Natural killer cell (primary cell): ENCODE results near the gene PLEKHG3. TPM values are rescaled to one million over a fixed set of nuclear protein-coding genes. Genes with fewer than 3 reads are reported as not detected.

ENCODE experiments used
- ATAC-seq, 3 donors: fragments of 150-1000 bp in 2 of 3; fragments of 200-7000 bp in 1 of 3; cut with Tn5 transposase; 1 replicate in 1 of 3; 2 replicates in 2 of 3; pipeline ENCODE4 v1.10.0; 2021; ENCODE audit warnings: mild to moderate bottlenecking in 2 of 3, moderate library complexity in 2 of 3
- DNase-seq, 2 donors: peaks; one replicate each; pipeline versions ENCODE4 v3.0.0 to v3.0.0-alpha.2; 2013 to 2021; ENCODE audit warnings: mixed read lengths in 1 of 2
- H3K27ac ChIP-seq: one replicate; pipeline ENCODE4 v1.5.1; 2013; ENCODE audit warnings: mild to moderate bottlenecking, low read length
- H3K27me3 ChIP-seq: one replicate; pipeline ENCODE4 v1.6.1; 2013; ENCODE audit warnings: low read length; ENCODE audit not compliant: control insufficient read depth, insufficient read depth
- H3K36me3 ChIP-seq: one replicate; pipeline ENCODE4 v1.6.1; 2013; ENCODE audit warnings: low read length; ENCODE audit not compliant: control insufficient read depth, insufficient read depth
- H3K4me1 ChIP-seq: one replicate; pipeline ENCODE4 v1.6.1; 2013; ENCODE audit warnings: low read length; ENCODE audit not compliant: control insufficient read depth, insufficient read depth
- H3K4me3 ChIP-seq: one replicate; pipeline ENCODE4 v1.5.1; 2013; ENCODE audit warnings: low read length
- H3K9me3 ChIP-seq: one replicate; pipeline ENCODE4 v1.6.1; 2013; ENCODE audit warnings: low read length; ENCODE audit not compliant: control insufficient read depth, insufficient read depth
- H3K27ac Mint-ChIP-seq, 2 donors: one replicate each; pipeline ENCODE4 v1.8.0; 2022; ENCODE audit warnings: mild to moderate bottlenecking in 2 of 2, mixed read lengths in 2 of 2, moderate library complexity in 1 of 2
- H3K27me3 Mint-ChIP-seq, 2 donors: one replicate each; pipeline ENCODE4 v1.8.0; 2022; ENCODE audit warnings: low read depth in 2 of 2, mixed read lengths in 2 of 2
- H3K36me3 Mint-ChIP-seq: one replicate; pipeline ENCODE4 v1.8.0; 2022; ENCODE audit warnings: mixed read lengths
- H3K4me1 Mint-ChIP-seq, 2 donors: one replicate each; pipeline ENCODE4 v1.8.0; 2022; ENCODE audit warnings: mixed read lengths in 2 of 2
- H3K4me3 Mint-ChIP-seq: one replicate; pipeline ENCODE4 v1.8.0; 2022; ENCODE audit warnings: mild to moderate bottlenecking, moderate library complexity, mixed read lengths
- H3K9me3 Mint-ChIP-seq, 2 donors: one replicate each; pipeline ENCODE4 v1.8.0; 2022; ENCODE audit warnings: mixed read lengths in 2 of 2
- CTCF ChIP-seq: fragments of 200-600 bp; IDR thresholded peaks from one replicate; pipeline ENCODE4 v1.8.0; 2022; ENCODE audit warnings: antibody characterized with exemption
- WGBS: methylation state at CpG from one replicate; pipeline ENCODE4 v1.1.7; 2013; ENCODE audit warnings: missing lambda C conversion rate; ENCODE audit not compliant: insufficient coverage; 5-methylcytosine and 5-hydroxymethylcytosine counted together
- intact Hi-C: fragments of 100-400 bp; cut with micrococcal nuclease; formaldehyde crosslinking; loops from one replicate; pipeline ENCODE4 v1.14.2; 2022
- total RNA-seq, 4 donors: library from RNA; stranded (reverse); fragments of 120-200 nt in 1 of 4; gene quantifications; one replicate each; pipeline versions ENCODE4 v1.2.3 to v1.2.4, GENCODE V29; 2013 to 2022

Gene PLEKHG3
- total RNA-seq, 3 donors from 2014 or later (not counting 1 experiment from before 2014, with no cell fraction given), result 184 to 285 (median 225) TPM

GRCh38 chr14:64771161-64771560, 66.9 kb downstream of the PLEKHG3 start:
- Mint-ChIP-seq H3K4me3 (no peak overlapping the region), H3K27ac (no peak overlapping the region), H3K9me3 (no peaks in the 10 kb centered on the region), H3K27me3 (no peaks in the 10 kb centered on the region), H3K36me3 (no peaks in the 10 kb centered on the region), H3K4me1 (peaks cover 0 to under 1% of the 10 kb centered on the region in 2 donors)
- TF ChIP-seq CTCF, result no peak
- Histone ChIP-seq H3K9me3 (no peaks in the 10 kb centered on the region), H3K4me3 (no peak overlapping the region), H3K36me3 (no peaks in the 10 kb centered on the region), H3K4me1 (no peaks in the 10 kb centered on the region), H3K27me3 (no peaks in the 10 kb centered on the region), H3K27ac (no peak overlapping the region)
- 70% methylated on average over 2 of the region's 2 CpGs for WGBS
- ATAC-seq (no peak), DNase-seq (no peak)
- intact Hi-C loops, result no loop called here

- no peaks in the 10 kb centered on the region for H3K36me3 Mint-ChIP-seq
- Histone ChIP-seq H3K27ac (no peak overlapping the region), H3K4me3 (no peak overlapping the region), H3K27me3 (no peaks in the 10 kb centered on the region), H3K36me3 (no peaks in the 10 kb centered on the region), H3K4me1 (no peaks in the 10 kb centered on the region), H3K9me3 (no peaks in the 10 kb centered on the region)
- no peaks in the 10 kb centered on the region for H3K9me3 Mint-ChIP-seq
- 96% methylated on average over 36 of the region's 36 CpGs for WGBS
- DNase-seq, result no peak
- no peak for ATAC-seq
- H3K27me3 Mint-ChIP-seq, result no peaks in the 10 kb centered on the region
- H3K27ac Mint-ChIP-seq, result no peak overlapping the region
- H3K4me3 Mint-ChIP-seq, result no peak overlapping the region
- no peak for TF ChIP-seq CTCF
- intact Hi-C loops, result no loop called here
- H3K4me1 Mint-ChIP-seq, result no peaks in the 10 kb centered on the region
Observed at GRCh38 chr14:64772397-64772950, 68.2 kb downstream of the PLEKHG3 start.

- H3K4me3 Mint-ChIP-seq, result no peak overlapping the region
- H3K4me1 Mint-ChIP-seq, result no peaks in the 10 kb centered on the region
- H3K27ac Mint-ChIP-seq, result no peak overlapping the region
- no peaks in the 10 kb centered on the region for H3K9me3 Mint-ChIP-seq
- no peaks in the 10 kb centered on the region for H3K27me3 ChIP-seq
- no peak overlapping the region for H3K27ac ChIP-seq
- H3K4me3 ChIP-seq, result no peak overlapping the region
- no peaks in the 10 kb centered on the region for H3K27me3 Mint-ChIP-seq
- H3K36me3 Mint-ChIP-seq, result no peaks in the 10 kb centered on the region
- 93% methylated on average over 18 of the region's 18 CpGs for WGBS
- DNase-seq, result no peak
- H3K4me1 ChIP-seq, result no peaks in the 10 kb centered on the region
- no peak for TF ChIP-seq CTCF
- no peaks in the 10 kb centered on the region for H3K9me3 ChIP-seq
- no peaks in the 10 kb centered on the region for H3K36me3 ChIP-seq
- ATAC-seq, result no peak
- intact Hi-C loops, result no loop called here
Observed at GRCh38 chr14:64773046-64773445, 68.8 kb downstream of the PLEKHG3 start.

DNA sequence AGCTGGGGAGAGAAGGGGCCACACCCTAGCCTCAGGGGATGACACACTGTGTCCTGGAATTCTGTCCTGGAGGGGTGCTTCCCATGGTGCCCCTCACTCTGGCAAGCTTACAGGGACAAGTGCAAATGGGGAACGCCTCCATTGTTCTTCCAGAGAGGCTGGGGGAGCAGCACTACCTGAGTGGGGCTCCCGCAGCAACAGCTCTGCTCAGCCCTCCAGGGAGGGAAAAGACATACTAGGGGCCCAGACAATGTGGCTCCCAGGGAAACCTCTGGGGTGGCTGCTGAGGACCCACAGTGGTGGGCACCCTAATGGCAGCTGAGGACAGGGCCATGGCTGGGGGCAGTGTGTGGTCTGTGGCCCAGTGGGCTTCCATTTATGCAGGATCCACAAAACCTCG, 69.4 kb downstream of the PLEKHG3 start:
- Mint-ChIP-seq H3K9me3 (no peaks in the 10 kb centered on the region), H3K36me3 (no peaks in the 10 kb centered on the region), H3K4me3 (no peak overlapping the region), H3K27ac (no peak overlapping the region), H3K4me1 (no peaks in the 10 kb centered on the region), H3K27me3 (no peaks in the 10 kb centered on the region)
- WGBS, result 87% methylated on average over 3 of the region's 3 CpGs
- H3K36me3 ChIP-seq, result no peaks in the 10 kb centered on the region
- no peaks in the 10 kb centered on the region for H3K4me1 ChIP-seq
- no peaks in the 10 kb centered on the region for H3K27me3 ChIP-seq
- H3K27ac ChIP-seq, result no peak overlapping the region
- ATAC-seq (no peak), DNase-seq (no peak)
- no peak for TF ChIP-seq CTCF
- no peak overlapping the region for H3K4me3 ChIP-seq
- intact Hi-C loops, result no loop called here
- no peaks in the 10 kb centered on the region for H3K9me3 ChIP-seq
